Gastrocnemius medialis (tissue), 4 donors: ENCODE results near the gene FAM72B. TPM values are rescaled to one million over a fixed set of nuclear protein-coding genes. Genes with fewer than 3 reads are reported as not detected.
"Not testable (repeated sequence)": the region's sequence is repeated elsewhere in the genome, so short reads cannot be mapped to it uniquely, and the experiment has no call there.

ENCODE experiments used
- ATAC-seq, 2 donors: fragments of 150-250 bp; one replicate each; pipeline ENCODE4 v1.9.1; 2016
- DNase-seq, 2 donors: peaks; one replicate each; pipeline ENCODE4 v3.0.0-alpha.2; 2019
- H3K27ac ChIP-seq, 4 donors: fragments of 200-600 bp; sonication (generic); 1 replicate in 1 of 4; 2 replicates in 3 of 4; pipeline ENCODE4 v1.5.1; 2016 to 2018; ENCODE audit warnings: mild to moderate bottlenecking in 2 of 4, moderate library complexity in 1 of 4
- H3K27me3 ChIP-seq, 3 donors: fragments of 200-600 bp; sonication (generic) in 2 of 3; 1 replicate in 1 of 3; 2 replicates in 2 of 3; pipeline versions ENCODE4 v1.5.1 to v1.6.0; 2016 to 2019; ENCODE audit warnings: mild to moderate bottlenecking in 1 of 3, moderate library complexity in 1 of 3
- H3K36me3 ChIP-seq, 2 donors: fragments of 200-600 bp; sonication (generic) in 1 of 2; one replicate each; pipeline ENCODE4 v1.5.1; 2017 to 2018
- H3K4me1 ChIP-seq, 2 donors: fragments of 200-600 bp; sonication (generic) in 1 of 2; one replicate each; pipeline ENCODE4 v1.5.1; 2016 to 2017; ENCODE audit warnings: mild to moderate bottlenecking in 2 of 2
- H3K4me3 ChIP-seq, 4 donors: fragments of 200-600 bp; sonication (generic) in 3 of 4; 1 replicate in 1 of 4; 2 replicates in 3 of 4; pipeline ENCODE4 v1.5.1; 2016 to 2019; ENCODE audit warnings: mild to moderate bottlenecking in 2 of 4
- H3K9me3 ChIP-seq, 3 donors: fragments of 200-600 bp; sonication (generic) in 2 of 3; 1 replicate in 1 of 3; 2 replicates in 2 of 3; pipeline ENCODE4 v1.5.1; 2016 to 2019
- in situ Hi-C, 4 donors: fragments of 200-750 bp; cut with MboI; loops; one replicate each; pipeline versions ENCODE4 v1.15.0 to v1.8.0; 2017; ENCODE audit warnings: low sequenced_read_pairs in 4 of 4
- intact Hi-C: fragments of 100-400 bp; cut with DNase I; formaldehyde crosslinking; loops from one replicate; pipeline ENCODE4 v1.15.1; 2023; ENCODE audit warnings: low total_unique reads
- total RNA-seq, 4 donors: library from RNA; depleted of rRNA; stranded (reverse); fragments of >200 nt; gene quantifications; one replicate each; pipeline versions ENCODE4 v1.1.0 to v1.2.3, GENCODE V29; 2016

FAM72B gene
- total RNA-seq, 4 donors from 2014 or later = not detected

- H3K4me3 ChIP-seq, in situ Hi-C loops, H3K27me3 ChIP-seq, DNase-seq, H3K9me3 ChIP-seq, ATAC-seq, H3K4me1 ChIP-seq, intact Hi-C loops, H3K36me3 ChIP-seq, H3K27ac ChIP-seq: not testable (repeated sequence)
These were observed 13.1 kb upstream of the FAM72B start for GRCh38 chr1:121197095-121197882.

DNA sequence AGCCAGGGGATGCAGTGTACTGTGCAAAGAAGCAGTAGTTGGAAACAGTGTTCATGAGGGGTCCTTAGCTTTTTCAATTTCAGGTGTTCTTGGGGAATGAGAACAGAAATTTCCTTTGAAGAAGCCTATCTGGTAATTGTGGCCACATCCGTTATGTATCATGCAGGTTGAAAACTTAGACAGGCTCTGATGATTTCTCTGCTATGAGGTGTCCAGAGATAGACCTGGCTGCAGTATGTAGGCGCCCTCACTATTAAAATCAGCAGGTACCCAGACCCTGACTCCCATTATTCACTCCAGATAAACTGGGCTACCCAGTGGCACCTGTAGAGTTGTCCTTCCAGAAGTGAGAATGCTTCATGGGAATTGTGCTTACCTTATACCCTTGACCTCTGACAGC, 8.4 kb upstream of the FAM72B start:
- in situ Hi-C loops, intact Hi-C loops, H3K4me1 ChIP-seq: not testable (repeated sequence)

DNA sequence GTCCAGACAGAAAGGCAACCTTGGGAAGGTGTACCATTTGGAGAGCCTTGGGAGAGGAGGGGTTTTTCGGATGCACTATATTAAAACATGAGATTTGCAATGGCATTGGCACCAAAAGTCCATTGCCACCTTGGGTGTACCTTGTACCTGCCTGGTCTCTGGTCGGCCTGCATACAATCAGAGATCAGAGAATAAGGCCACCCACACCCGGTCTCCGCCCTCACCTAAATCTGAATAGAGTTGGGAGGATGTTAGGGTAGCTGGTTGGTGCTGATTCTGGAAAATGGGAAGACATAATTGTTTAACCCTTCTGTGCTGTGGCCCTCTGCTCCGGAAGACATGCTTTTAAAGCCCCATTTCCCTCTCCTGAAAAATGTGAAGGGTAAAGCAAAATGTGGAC, 3.8 kb upstream of the FAM72B start:
- H3K4me3 ChIP-seq, H3K36me3 ChIP-seq, ATAC-seq, intact Hi-C loops, in situ Hi-C loops, H3K9me3 ChIP-seq, H3K27ac ChIP-seq, DNase-seq, H3K27me3 ChIP-seq, H3K4me1 ChIP-seq: not testable (repeated sequence)

More for the DNA sequence above, 8.4 kb upstream of the FAM72B start:
- not testable (repeated sequence) for H3K27me3 ChIP-seq, H3K4me3 ChIP-seq, H3K9me3 ChIP-seq, DNase-seq, H3K27ac ChIP-seq, H3K36me3 ChIP-seq, ATAC-seq

- intact Hi-C loops, H3K4me1 ChIP-seq, H3K27me3 ChIP-seq, H3K9me3 ChIP-seq, H3K27ac ChIP-seq, H3K36me3 ChIP-seq, ATAC-seq, in situ Hi-C loops: not testable (repeated sequence)
- peak overlapping the region in 1 of 4 donors; percentile 32 for H3K4me3 ChIP-seq
- peak in 1 of 2 donors; percentile 18 for DNase-seq
These were observed 2.1 kb upstream of the FAM72B start for GRCh38 chr1:121186191-121186590.

DNA sequence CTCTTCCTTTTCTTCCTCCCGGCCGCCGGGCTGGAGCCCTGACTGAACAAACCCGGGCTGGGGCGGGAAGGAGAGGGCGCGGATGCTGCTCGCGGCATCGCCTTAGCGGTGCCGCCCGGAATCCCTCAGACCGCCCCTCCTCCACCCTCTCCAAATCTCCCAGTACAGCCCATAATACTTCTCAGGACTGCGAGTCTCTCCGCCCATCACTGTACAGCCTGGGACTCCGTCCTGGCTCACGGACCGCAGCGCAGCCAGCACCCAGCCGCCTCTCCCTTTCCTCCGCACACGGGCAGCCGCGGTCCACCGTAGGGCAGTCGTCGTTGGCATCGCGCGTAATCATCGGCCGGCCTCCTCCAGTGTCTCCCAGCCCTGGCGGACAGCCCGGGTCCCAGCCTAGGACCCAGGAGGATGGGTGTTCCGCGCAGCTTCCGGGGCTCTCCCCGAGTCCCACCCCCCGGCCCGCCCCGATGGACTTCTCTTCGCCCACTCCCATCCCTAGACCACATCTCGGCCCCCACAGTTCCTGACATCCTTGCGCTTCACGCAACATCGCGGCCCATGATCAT, 1.1 kb upstream of the FAM72B start:
- intact Hi-C loops, in situ Hi-C loops, H3K27me3 ChIP-seq, H3K36me3 ChIP-seq, H3K9me3 ChIP-seq, H3K4me1 ChIP-seq: not testable (repeated sequence)
- ATAC-seq (peak; percentile 9 to 11), DNase-seq (peak in 1 of 2 donors; percentile 11)
- Histone ChIP-seq H3K27ac (peak overlapping the region; percentile 51 to 75 (median 70)), H3K4me3 (peak overlapping the region; percentile 54 to 63 (median 55))

DNA sequence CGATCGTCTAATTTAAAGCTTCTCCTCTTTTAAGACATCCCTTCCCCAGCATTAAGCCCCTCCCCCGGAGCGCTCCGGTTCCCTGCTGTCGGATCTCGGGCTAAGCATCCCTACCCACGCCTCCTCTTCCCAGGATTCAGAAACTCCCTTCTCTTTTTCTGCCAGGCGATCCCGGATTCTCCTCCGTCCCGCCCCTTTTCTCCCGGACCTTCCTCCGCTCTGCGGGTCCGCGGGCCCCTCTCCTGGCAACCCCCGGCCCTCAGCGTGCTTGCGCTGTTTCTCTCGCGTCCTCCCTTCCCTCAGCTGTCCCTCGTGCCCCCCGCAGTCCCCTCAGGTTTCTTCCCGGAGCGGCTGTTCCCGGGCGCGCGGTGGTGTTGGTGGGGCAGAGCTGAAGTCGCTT, 273 bp downstream of the FAM72B start:
- H3K27me3 ChIP-seq, H3K36me3 ChIP-seq, H3K9me3 ChIP-seq, H3K4me1 ChIP-seq, ATAC-seq, in situ Hi-C loops, intact Hi-C loops, H3K27ac ChIP-seq, DNase-seq: not testable (repeated sequence)
- peak overlapping the region; percentile 34 to 52 (median 42) for H3K4me3 ChIP-seq

GRCh38 chr1:121178197-121178596, 5.9 kb downstream of the FAM72B start:
- H3K36me3 ChIP-seq, ATAC-seq, H3K4me3 ChIP-seq, H3K4me1 ChIP-seq, H3K9me3 ChIP-seq, in situ Hi-C loops, H3K27ac ChIP-seq, DNase-seq, intact Hi-C loops, H3K27me3 ChIP-seq: not testable (repeated sequence)

- H3K9me3 ChIP-seq, H3K27ac ChIP-seq, intact Hi-C loops, in situ Hi-C loops, H3K36me3 ChIP-seq, DNase-seq, ATAC-seq, H3K4me3 ChIP-seq, H3K27me3 ChIP-seq, H3K4me1 ChIP-seq: not testable (repeated sequence)
These were observed 7.5 kb downstream of the FAM72B start for GRCh38 chr1:121176649-121177048.

GRCh38 chr1:121168152-121168668, 15.9 kb downstream of the FAM72B start:
- H3K9me3 ChIP-seq, H3K36me3 ChIP-seq, intact Hi-C loops, ATAC-seq, H3K4me3 ChIP-seq, H3K27ac ChIP-seq, in situ Hi-C loops, H3K4me1 ChIP-seq, DNase-seq, H3K27me3 ChIP-seq: not testable (repeated sequence)

DNA sequence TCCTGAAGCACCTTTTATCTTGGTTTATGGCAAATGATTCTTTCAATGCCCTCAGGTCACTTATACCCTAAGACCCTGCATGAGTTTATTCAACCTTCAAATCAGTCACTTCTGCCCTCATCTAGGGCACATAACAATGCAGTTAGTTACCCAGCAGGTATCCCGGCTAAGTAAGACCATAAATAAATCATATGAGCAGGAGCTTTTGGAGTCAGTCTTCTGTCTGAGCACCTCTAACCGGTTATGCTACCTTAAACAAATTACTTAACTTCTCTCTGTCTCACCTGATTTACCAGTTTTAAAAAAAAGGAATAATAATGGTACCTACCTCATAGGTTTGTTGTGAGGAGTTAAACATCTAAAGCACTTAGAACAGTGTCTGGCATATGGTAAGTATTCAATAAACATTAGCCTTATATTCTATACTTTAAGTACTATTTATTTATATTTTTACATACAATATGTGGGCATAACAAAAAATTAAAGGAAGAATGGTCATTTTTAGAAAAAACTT, 16.9 kb downstream of the FAM72B start:
- intact Hi-C loops, DNase-seq: not testable (repeated sequence)

GRCh38 chr1:121165296-121165695, 18.8 kb downstream of the FAM72B start:
- intact Hi-C loops, in situ Hi-C loops, ATAC-seq, H3K36me3 ChIP-seq, H3K4me3 ChIP-seq, H3K4me1 ChIP-seq, H3K27me3 ChIP-seq, H3K27ac ChIP-seq, DNase-seq, H3K9me3 ChIP-seq: not testable (repeated sequence)

More for the DNA sequence above, 16.9 kb downstream of the FAM72B start:
- H3K4me1 ChIP-seq, H3K9me3 ChIP-seq, in situ Hi-C loops, H3K27ac ChIP-seq, H3K36me3 ChIP-seq, H3K27me3 ChIP-seq, H3K4me3 ChIP-seq, ATAC-seq: not testable (repeated sequence)
